ENCODE measurements around the gene ANKRD29. TPM values are rescaled to one million over a fixed set of nuclear protein-coding genes. Genes with fewer than 3 reads are reported as not detected.

Gene ANKRD29
- total RNA-seq, 4 donors from 2014 or later: 0.75 to 2.2 (median 1.5) TPM

DNA sequence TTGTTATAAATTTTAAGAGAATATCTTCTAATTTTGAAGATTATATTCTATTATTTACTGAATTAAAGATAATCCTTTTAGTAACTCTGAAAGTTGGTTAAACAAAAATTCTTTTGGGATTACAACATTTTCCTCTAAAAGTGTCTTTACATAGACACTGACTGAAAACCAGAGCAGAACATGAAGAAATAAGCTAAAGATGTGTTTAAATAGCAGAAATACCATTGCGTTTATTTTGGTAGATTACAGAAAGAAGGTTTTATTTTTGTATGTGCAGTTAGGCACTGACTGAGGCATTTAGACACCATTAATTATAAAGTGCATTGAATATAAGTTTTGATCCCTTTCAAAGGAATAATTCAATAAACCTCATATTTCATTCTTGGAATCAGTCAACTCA, 62.9 kb downstream of the ANKRD29 start:
- H3K9me3 ChIP-seq: no peaks in the 10 kb centered on the region
- H3K4me1 ChIP-seq: peaks cover 0 to 5% (median 0%) of the 10 kb centered on the region in 4 donors
- no peaks in the 10 kb centered on the region for H3K36me3 ChIP-seq
- no peak for DNase-seq
- no peak overlapping the region for H3K27ac ChIP-seq
- TF ChIP-seq, protein P1, sequence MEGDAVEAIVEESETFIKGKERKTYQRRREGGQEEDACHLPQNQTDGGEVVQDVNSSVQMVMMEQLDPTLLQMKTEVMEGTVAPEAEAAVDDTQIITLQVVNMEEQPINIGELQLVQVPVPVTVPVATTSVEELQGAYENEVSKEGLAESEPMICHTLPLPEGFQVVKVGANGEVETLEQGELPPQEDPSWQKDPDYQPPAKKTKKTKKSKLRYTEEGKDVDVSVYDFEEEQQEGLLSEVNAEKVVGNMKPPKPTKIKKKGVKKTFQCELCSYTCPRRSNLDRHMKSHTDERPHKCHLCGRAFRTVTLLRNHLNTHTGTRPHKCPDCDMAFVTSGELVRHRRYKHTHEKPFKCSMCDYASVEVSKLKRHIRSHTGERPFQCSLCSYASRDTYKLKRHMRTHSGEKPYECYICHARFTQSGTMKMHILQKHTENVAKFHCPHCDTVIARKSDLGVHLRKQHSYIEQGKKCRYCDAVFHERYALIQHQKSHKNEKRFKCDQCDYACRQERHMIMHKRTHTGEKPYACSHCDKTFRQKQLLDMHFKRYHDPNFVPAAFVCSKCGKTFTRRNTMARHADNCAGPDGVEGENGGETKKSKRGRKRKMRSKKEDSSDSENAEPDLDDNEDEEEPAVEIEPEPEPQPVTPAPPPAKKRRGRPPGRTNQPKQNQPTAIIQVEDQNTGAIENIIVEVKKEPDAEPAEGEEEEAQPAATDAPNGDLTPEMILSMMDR (IDR thresholded peaks at IDR 0.05): no peak
- TF ChIP-seq POLR2A (IDR thresholded peaks at IDR 0.05) (no peak), EP300 (IDR thresholded peaks at IDR 0.05; ENCODE audit: low read depth) (no peak), POLR2AphosphoS5 (IDR thresholded peaks at IDR 0.05) (no peak)
- WGBS, 2 donors (ENCODE audit: low coverage in 1 of 2): 62 to 74% methylated on average over 1 of the region's 1 CpG
- intact Hi-C loops (cut with DNase I; ENCODE audit: low total_unique reads) (no loop called here), in situ Hi-C loops (cut with MboI; ENCODE audit: low pct_ligation_motif_present in 1 of 4, low pct_unique_long_range_greater_than_20kb in 1 of 4, low sequenced_read_pairs in 3 of 4) (loop anchor here in 3 of 4 donors (25.0 kb wide), 2 partner anchors 212 to 312 kb away; no protein-coding TSS in a partner anchor)
- H3K27me3 ChIP-seq: no peaks in the 10 kb centered on the region
- H3K4me3 ChIP-seq: no peak overlapping the region

DNA sequence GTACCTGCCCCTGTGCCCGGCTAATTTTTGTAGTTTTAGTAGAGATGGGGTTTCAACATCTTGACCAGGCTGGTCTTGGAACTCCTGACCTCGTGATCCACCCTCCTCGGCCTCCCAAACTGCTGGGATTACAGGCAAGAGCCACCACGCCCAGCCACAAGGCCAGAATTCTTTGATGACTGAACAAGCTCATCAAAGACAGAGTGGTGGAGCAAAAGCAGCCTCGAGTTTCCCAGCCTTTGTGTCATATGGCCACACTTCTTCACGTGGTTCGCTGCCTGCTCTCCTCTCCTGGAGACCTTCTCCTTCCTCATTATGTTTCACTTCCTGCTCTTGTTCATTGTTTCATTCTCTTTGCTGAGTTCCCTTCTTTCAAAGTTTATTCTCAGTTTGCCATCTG, 66.5 kb downstream of the ANKRD29 start:
- no peak for DNase-seq
- TF ChIP-seq POLR2A (IDR thresholded peaks at IDR 0.05): no peak
- no peak for TF ChIP-seq POLR2AphosphoS5 (IDR thresholded peaks at IDR 0.05)
- TF ChIP-seq, protein P1 (IDR thresholded peaks at IDR 0.05): no peak
- no peak for TF ChIP-seq EP300 (IDR thresholded peaks at IDR 0.05; ENCODE audit: low read depth)
- intact Hi-C loops (cut with DNase I; ENCODE audit: low total_unique reads): no loop called here
- Histone ChIP-seq H3K9me3 (no peaks in the 10 kb centered on the region), H3K4me1 (peaks cover 0 to 5% (median 0%) of the 10 kb centered on the region in 4 donors), H3K27ac (no peak overlapping the region), H3K36me3 (no peaks in the 10 kb centered on the region), H3K4me3 (no peak overlapping the region), H3K27me3 (no peaks in the 10 kb centered on the region)
- in situ Hi-C loops (cut with MboI; ENCODE audit: low pct_ligation_motif_present in 1 of 4, low pct_unique_long_range_greater_than_20kb in 1 of 4, low sequenced_read_pairs in 3 of 4): no loop called here
- WGBS, 2 donors (ENCODE audit: low coverage in 1 of 2): 64 to 73% methylated on average over 3 to 7 of the region's 7 CpGs

DNA sequence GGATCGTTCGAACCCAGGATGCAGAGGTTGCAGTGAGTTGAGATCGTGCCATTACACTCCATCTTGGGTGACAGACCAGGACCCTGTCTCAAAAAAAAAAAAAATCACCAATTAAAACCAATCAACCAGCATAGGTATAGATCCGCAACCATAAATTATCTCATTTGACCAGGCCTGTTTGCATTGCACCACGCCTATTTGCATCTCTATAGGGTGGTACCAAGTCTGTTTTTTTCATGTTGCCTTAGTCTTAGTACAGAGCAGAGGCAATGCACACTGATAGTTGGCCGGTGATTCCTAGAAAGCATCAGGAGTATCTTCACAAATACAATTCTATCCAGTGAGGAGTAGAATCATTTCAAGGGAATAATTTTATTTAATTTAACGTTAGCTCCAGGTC, 67.1 kb downstream of the ANKRD29 start:
- intact Hi-C loops (cut with DNase I; ENCODE audit: low total_unique reads): no loop called here
- TF ChIP-seq POLR2AphosphoS5 (IDR thresholded peaks at IDR 0.05) (no peak), POLR2A (IDR thresholded peaks at IDR 0.05) (no peak), EP300 (IDR thresholded peaks at IDR 0.05; ENCODE audit: low read depth) (no peak)
- TF ChIP-seq, protein P1 (IDR thresholded peaks at IDR 0.05): no peak
- in situ Hi-C loops (cut with MboI; ENCODE audit: low pct_ligation_motif_present in 1 of 4, low pct_unique_long_range_greater_than_20kb in 1 of 4, low sequenced_read_pairs in 3 of 4): no loop called here
- no peak overlapping the region for H3K4me3 ChIP-seq
- no peak overlapping the region for H3K27ac ChIP-seq
- DNase-seq: no peak
- no peaks in the 10 kb centered on the region for H3K27me3 ChIP-seq
- no peaks in the 10 kb centered on the region for H3K9me3 ChIP-seq
- peaks cover 0 to 5% (median 0%) of the 10 kb centered on the region in 4 donors for H3K4me1 ChIP-seq
- 83 to 90% methylated on average over 2 to 7 of the region's 7 CpGs for WGBS, 2 donors (ENCODE audit: low coverage in 1 of 2)
- no peaks in the 10 kb centered on the region for H3K36me3 ChIP-seq

DNA sequence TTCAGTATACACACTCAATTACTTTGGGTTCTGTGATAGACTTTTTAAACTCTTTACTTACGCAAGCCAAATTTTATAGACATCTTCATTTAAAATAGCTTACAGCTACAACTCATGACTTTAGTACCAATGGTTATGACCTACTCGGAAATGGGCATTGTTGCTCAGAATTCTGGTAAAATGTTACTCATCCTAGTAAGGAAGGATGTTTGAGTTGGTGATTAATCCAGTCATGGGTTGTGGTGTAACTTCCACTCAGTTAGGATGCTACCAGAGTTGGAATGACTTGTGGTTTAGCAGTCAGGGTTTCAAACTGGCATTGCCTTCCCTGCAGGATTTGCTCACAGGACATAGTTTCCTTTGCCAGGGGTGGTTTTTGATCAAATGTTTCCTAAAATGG, 69.0 kb downstream of the ANKRD29 start:
- H3K27ac ChIP-seq: no peak overlapping the region
- no peak for TF ChIP-seq EP300 (IDR thresholded peaks at IDR 0.05; ENCODE audit: low read depth)
- no peak for TF ChIP-seq POLR2A (IDR thresholded peaks at IDR 0.05)
- TF ChIP-seq, protein P1 (IDR thresholded peaks at IDR 0.05): no peak
- no peak for TF ChIP-seq POLR2AphosphoS5 (IDR thresholded peaks at IDR 0.05)

More for the DNA sequence above, 69.0 kb downstream of the ANKRD29 start:
- Histone ChIP-seq H3K36me3 (no peaks in the 10 kb centered on the region), H3K4me1 (peaks cover 0 to 5% (median 0%) of the 10 kb centered on the region in 4 donors), H3K9me3 (no peaks in the 10 kb centered on the region), H3K27me3 (no peaks in the 10 kb centered on the region), H3K4me3 (no peak overlapping the region)
- 79 to 93% methylated on average over 2 of the region's 2 CpGs for WGBS, 2 donors (ENCODE audit: low coverage in 1 of 2)
- in situ Hi-C loops (cut with MboI; ENCODE audit: low pct_ligation_motif_present in 1 of 4, low pct_unique_long_range_greater_than_20kb in 1 of 4, low sequenced_read_pairs in 3 of 4) (no loop called here), intact Hi-C loops (cut with DNase I; ENCODE audit: low total_unique reads) (no loop called here)
- DNase-seq: no peak
